ENCODE results near the gene RAD51B. TPM values are rescaled to one million over a fixed set of nuclear protein-coding genes. Genes with fewer than 3 reads are reported as not detected.

RAD51B gene
- total RNA-seq, 4 donors from 2014 or later = 14.0 to 16.4 (median 14.8) TPM

DNA sequence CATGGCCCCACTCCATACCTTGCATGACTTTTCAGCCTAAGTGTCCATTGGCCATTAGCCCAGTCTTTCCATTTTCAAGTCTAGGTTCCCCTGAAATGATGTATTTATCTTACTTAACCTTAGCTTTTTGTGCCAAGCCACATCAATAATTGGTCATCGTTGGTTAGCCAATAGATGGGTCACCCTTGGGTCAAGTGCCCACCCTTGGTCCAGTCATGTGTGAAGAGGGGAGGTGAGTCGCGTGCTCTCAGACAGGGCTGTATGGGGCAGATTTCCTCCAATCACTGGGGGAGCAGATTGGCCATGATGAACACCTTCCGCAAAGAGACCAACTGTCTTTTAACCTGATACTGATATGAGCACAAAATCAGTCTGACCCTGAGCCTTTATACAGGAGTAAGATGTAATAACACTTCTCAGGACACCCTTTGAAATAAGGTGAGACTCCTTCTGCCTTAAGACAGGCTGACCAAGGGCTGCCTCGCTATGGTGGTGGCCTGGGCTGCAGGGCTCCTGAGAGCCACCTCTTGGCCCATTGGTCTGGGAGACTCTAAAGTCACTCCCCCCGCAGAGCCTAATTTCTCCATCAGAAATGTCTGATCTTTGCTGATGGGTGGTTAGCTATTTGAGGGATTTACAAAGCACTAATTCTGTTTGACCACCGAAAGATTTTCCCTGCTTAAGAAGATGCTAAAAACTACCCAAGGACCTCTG, 830.1 kb downstream of the RAD51B start:
- no peak overlapping the region for H3K4me3 ChIP-seq (replicated peaks in 1 of 3)
- TF ChIP-seq, protein P1, sequence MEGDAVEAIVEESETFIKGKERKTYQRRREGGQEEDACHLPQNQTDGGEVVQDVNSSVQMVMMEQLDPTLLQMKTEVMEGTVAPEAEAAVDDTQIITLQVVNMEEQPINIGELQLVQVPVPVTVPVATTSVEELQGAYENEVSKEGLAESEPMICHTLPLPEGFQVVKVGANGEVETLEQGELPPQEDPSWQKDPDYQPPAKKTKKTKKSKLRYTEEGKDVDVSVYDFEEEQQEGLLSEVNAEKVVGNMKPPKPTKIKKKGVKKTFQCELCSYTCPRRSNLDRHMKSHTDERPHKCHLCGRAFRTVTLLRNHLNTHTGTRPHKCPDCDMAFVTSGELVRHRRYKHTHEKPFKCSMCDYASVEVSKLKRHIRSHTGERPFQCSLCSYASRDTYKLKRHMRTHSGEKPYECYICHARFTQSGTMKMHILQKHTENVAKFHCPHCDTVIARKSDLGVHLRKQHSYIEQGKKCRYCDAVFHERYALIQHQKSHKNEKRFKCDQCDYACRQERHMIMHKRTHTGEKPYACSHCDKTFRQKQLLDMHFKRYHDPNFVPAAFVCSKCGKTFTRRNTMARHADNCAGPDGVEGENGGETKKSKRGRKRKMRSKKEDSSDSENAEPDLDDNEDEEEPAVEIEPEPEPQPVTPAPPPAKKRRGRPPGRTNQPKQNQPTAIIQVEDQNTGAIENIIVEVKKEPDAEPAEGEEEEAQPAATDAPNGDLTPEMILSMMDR (IDR thresholded peaks at IDR 0.05) = no peak
- TF ChIP-seq POLR2A (IDR thresholded peaks at IDR 0.05) = no peak
- DNase-seq = no peak
- intact Hi-C loops (cut with DNase I) = no loop called here
- H3K4me1 ChIP-seq = peaks cover 0 to 10% of the 10 kb centered on the region in 2 donors
- H3K36me3 ChIP-seq = no peaks in the 10 kb centered on the region
- H3K27me3 ChIP-seq = no peaks in the 10 kb centered on the region
- 71 to 80% methylated on average over 5 to 7 of the region's 7 CpGs for WGBS, 2 donors
- no peaks in the 10 kb centered on the region for H3K9me3 ChIP-seq
- H3K27ac ChIP-seq = no peak overlapping the region

- H3K4me1 ChIP-seq = peaks cover 0 to 10% of the 10 kb centered on the region in 2 donors
- intact Hi-C loops (cut with DNase I) = no loop called here
- no peak for TF ChIP-seq POLR2A (IDR thresholded peaks at IDR 0.05)
- TF ChIP-seq, protein P1 (IDR thresholded peaks at IDR 0.05) = no peak
Observed at GRCh38 chr14:68650404-68650994, 830.9 kb downstream of the RAD51B start.

DNA sequence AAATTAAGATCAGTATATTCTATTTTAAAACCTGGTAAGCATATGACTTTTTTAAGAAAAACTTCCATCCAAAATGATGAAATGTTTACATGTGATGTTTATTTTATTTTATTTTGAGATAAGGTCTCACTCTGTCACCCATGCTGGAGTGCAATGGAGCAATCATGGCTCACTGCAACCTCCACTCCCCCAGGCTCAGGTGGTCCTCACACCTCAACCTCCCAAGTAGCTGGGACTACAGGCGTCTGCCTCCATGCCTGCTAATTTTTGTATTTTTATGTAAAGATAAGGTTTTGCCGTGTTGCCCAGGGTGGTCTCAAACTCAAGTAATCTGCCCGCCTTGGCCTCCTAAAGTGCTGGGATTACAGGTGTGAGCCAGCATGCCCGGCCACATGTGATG, 831.5 kb downstream of the RAD51B start:
- H3K36me3 ChIP-seq = no peaks in the 10 kb centered on the region
- H3K4me1 ChIP-seq = peaks cover 0 to 12% of the 10 kb centered on the region in 2 donors
- no peak for DNase-seq
- H3K27me3 ChIP-seq = no peaks in the 10 kb centered on the region
- no peak overlapping the region for H3K4me3 ChIP-seq (replicated peaks in 1 of 3)
- TF ChIP-seq POLR2A (IDR thresholded peaks at IDR 0.05) = no peak
- TF ChIP-seq, protein P1 (IDR thresholded peaks at IDR 0.05) = no peak
- H3K27ac ChIP-seq = no peak overlapping the region
- intact Hi-C loops (cut with DNase I) = no loop called here
- 95% methylated on average over 4 of the region's 4 CpGs for WGBS, 2 donors
- no peaks in the 10 kb centered on the region for H3K9me3 ChIP-seq

More at GRCh38 chr14:68650404-68650994, 830.9 kb downstream of the RAD51B start:
- H3K36me3 ChIP-seq = no peaks in the 10 kb centered on the region
- H3K27ac ChIP-seq = no peak overlapping the region
- H3K27me3 ChIP-seq = no peaks in the 10 kb centered on the region
- H3K9me3 ChIP-seq = no peaks in the 10 kb centered on the region
- no peak overlapping the region for H3K4me3 ChIP-seq (replicated peaks in 1 of 3)
- no peak for DNase-seq

DNA sequence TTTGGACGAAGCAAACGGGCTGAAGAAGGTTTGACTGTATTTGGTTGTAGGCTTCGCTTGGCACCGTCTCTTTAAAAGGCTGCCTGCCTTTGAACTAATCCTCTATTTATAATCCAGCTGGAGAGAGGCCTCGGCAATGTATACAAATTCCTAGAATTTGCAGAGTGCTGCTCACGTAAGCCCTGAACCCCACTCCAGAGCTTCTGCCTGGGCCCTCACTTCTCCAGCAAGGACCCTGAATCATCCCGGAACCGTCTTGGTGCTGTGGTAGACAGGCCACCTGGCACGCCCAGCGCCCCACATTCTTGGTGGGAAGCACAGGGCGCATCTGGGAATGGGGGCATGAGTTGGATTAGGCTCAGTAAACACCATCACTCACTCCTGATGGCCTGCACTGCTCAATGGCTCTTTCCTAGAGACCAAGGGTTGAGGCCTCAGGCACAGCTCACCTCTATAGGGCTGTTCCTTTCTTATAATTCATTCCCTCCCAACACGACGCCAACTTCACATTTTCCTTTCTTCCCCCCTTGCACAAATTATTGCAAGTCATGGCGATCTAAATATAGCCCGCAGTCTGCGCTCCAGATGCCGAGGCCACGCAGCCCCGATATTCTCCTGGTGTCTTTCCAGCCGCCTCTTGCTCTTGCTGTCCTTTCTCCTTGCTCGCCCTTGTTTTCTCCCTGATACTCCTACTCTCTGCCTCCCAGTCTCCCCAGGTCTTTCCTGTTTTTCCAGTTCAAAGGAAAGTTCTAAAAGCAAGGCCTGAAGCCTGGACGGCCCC, 832.3 kb downstream of the RAD51B start:
- H3K27me3 ChIP-seq = no peaks in the 10 kb centered on the region
- no peak overlapping the region for H3K4me3 ChIP-seq (replicated peaks in 1 of 3)
- H3K27ac ChIP-seq = no peak overlapping the region
- no peaks in the 10 kb centered on the region for H3K36me3 ChIP-seq
- peaks cover 0 to 15% of the 10 kb centered on the region in 2 donors for H3K4me1 ChIP-seq
- H3K9me3 ChIP-seq = no peaks in the 10 kb centered on the region
- WGBS, 2 donors = 81 to 89% methylated on average over 22 of the region's 22 CpGs
- DNase-seq = no peak
- TF ChIP-seq, protein P1 (IDR thresholded peaks at IDR 0.05) = no peak
- TF ChIP-seq POLR2A (IDR thresholded peaks at IDR 0.05) = no peak
- intact Hi-C loops (cut with DNase I) = no loop called here

GRCh38 chr14:68652433-68652690, 832.8 kb downstream of the RAD51B start:
- Histone ChIP-seq H3K4me3 (replicated peaks in 1 of 3) (no peak overlapping the region), H3K9me3 (no peaks in the 10 kb centered on the region), H3K27me3 (no peaks in the 10 kb centered on the region), H3K36me3 (no peaks in the 10 kb centered on the region), H3K4me1 (peaks cover 0 to 15% of the 10 kb centered on the region in 2 donors), H3K27ac (no peak overlapping the region)
- DNase-seq = no peak
- TF ChIP-seq POLR2A (IDR thresholded peaks at IDR 0.05) = no peak
- TF ChIP-seq, protein P1 (IDR thresholded peaks at IDR 0.05) = no peak
- WGBS, 2 donors = 93 to 94% methylated on average over 6 of the region's 6 CpGs
- intact Hi-C loops (cut with DNase I) = no loop called here

Measured in thyroid gland (tissue), 4 donors.